Inferior parietal cortex (tissue), 1 donor: Measurements from ENCODE around the gene PTGER3.

Experiments
- DNase-seq: peaks from one replicate; pipeline ENCODE4 v3.0.0-alpha.2; 2016; ENCODE audit errors: extremely low spot score

The PTGER3 gene

DNA sequence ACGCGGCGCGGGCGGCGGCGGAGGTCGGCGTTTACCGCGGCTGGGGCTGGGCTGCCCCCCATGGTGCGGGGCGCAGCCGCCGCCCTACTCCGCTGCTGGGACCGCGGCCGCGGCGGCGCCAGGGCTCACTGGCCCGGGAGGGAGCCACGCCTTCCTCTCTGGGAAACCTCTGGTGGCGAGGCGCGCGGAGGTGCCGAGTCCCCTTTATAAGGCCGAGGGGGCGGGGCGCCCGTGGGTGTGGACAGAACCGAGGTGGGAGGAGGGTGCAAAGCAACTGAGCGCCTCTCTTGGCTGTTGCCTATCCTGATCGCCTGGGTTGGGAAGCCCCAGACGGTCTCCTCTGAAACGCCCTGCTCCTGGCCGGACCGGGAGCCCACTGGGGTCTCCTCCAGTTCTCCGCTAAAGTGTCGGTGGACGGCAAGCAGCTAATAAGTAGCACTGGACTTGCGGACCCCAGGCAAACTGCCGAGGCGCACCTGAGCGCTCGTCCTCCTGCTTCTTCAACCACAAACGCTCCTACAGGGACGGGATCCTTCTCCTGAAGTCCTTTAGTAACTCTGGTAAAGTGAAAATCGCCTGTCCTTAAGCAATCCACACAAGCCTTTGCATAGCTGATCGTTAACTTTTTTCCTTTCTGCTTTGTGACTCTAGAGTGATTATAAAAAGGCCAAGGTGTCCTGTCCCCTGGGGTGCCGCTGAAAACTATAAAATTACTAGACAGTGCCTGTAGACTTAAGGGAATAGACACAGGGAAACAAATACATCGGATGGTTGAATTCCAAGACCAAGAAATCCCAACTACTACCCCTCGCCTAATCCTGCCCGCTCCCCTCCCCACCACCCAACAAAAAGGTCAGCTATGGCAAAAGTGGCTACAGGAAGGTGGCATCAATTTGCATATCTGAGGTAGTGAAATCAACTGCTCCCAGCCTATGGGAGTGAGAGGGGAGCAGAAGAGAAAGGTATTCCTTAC, at the start of gene PTGER3:
PTGER3 (minus strand) TSS at position 182 of the 973 bp plus-strand sequence. CDS start 239 bp downstream, outside the sequence.
- peak; percentile 18 for DNase-seq

DNA sequence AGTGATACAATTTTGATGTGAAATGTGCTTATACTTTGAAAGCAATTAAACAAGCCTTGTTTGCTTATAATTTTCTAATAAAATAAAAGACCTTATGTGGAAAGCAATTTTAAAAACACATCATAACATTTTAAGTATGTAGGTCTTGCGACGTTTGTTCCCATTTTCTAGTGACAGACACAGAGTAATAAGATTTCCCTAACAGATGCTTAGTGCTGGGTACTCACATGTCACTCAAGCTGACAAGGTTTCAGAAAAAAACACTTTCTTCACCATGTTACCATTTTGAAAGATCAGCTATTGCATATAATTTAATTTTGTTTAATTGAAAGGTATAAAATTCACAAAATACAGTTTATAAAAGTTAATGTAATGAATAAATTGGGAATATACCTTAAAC, 47.3 kb upstream of the PTGER3 start:
- DNase-seq, result no peak

DNA sequence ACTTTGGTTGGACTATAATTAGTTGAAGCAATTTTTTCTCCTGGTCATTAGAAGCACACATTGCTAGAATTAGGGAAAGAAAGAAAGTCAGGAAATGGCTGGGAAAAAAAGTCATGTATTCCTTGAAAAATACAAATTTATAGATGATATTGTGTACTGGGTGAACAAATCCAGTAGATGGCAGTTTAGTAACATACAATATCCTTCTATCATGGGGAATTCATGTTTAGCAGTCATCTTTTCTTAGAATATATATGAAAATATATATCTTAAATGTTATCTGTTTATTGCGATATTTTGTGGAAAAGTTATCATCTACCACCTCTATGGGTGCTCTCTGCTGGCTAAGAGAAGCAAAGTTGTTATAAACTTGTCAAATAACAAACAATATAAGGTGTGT, 46.3 kb upstream of the PTGER3 start:
- DNase-seq, result peak; percentile 40

GRCh38 chr1:71089536-71090270, 42.1 kb upstream of the PTGER3 start:
- DNase-seq, result peak; percentile 20

GRCh38 chr1:71088645-71089287, 41.1 kb upstream of the PTGER3 start:
- no peak for DNase-seq

DNA sequence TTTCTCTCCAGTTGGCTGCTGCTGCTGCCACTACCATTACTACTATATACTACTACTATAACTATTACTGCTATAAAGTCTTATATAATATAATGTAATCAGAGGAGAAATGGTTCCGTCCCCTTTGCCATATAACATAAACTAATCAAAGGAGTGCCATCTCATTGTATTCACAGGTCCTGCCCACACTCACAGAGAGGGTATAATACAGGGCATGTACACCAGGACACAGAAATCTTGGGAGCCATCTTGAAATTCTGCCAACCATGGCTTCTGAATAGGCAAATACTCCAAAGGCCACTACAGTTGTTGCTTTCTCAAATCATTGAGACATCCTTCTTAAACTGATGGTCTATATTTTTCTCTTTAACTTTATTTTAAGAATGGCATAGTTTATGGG, 40.1 kb upstream of the PTGER3 start:
- DNase-seq, result no peak

- no peak for DNase-seq
Measured at GRCh38 chr1:71087060-71087459, 39.4 kb upstream of the PTGER3 start.

DNA sequence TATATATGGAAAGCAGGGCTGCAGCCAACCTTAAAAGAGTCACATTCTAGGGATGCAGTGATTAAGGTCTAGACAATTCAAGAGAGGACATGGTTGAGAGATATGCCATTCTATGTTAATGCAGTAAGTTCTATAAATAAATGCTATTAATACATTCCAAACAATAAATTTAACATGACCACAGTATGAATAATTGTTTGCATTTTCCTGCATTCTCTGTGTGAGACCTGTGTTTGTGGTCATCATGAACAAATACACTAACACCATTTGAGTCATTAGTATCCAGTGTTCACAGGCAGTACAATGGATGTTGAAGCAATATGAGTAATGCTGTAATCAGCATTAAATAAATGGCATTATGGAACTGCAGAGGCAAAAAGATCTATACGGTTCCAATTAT, 38.7 kb upstream of the PTGER3 start:
- DNase-seq, result no peak

DNA sequence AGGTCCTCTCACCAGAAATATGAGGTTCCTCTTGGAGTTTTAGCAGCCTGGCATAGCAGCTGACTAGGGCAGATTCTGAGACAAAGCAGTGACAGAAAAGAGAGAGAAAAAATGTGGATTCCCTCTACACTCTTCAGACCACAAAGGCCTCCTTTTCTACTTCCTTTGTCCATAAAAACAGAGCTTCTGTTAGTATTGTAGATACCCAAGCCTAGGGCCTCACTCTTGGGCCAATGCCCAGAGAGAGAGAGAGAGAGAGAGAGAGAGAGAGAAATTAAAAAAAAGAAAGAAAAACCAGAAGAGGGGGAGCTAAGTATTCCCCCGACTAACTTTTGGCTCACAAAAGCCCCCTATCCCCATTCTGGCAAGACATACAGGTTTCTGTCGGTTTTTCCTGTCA, 35.7 kb upstream of the PTGER3 start:
- DNase-seq, result peak; percentile 34

DNA sequence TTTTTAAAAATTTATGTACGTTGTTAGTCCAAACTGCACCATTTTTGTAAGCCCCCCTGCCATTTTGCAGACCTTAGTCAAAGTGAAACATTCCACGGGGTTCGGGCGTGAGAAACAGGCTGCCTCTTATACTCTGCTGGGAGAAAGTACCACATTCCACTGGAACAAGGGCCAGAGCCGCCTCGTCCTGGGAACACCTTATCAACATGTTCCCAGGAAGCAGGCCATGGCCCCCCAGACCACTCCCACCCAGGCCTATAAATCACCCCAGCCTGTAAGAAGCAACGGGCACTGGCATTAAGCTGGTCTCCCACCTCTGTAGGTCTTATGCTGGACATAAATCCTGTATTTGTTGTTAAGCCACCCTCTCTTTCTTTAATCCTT, 34.1 kb upstream of the PTGER3 start:
- DNase-seq, result no peak

DNA sequence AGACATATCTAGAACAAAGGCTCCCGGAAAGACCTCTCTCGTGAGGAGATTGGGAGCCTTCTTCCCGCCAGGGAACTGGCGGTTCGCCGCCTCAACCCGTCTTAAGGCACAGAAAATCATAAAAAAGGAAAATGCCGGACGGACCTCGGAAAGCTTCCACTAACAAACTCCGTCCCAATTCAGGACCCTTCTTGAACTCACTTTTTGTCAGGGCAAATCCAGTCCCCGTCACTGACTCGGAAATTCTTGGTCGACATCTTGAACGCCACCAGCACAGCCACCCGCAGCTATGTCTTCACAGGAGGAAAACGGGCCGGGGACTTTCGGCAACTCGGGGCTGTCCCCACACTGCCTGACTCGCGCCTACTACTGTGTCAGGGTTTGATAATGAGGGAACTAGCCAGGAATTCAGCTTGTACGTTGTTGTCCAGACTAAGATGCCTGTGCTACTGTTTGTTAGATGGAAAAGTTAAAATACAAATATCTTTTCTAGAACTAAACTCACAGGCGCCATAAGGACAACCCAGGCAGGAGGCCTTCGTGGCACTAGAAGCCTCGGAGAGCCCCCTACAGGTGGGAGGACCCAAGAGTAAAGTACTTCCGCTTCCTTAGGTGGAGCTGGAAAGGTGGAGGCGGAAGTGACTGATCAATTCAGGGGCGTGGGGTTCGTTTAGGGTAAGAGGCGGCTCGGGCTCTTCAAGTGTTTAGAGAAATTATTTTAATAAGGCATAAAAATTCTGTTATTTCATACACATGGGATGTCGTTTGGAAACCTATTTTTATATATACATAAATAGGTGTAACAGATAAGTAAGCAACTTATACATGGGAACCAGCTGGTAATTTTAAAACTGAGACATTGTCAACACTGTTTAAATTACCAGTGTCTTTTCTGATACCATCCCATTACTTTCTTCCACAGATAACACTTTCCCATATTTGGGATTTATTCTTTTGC, 33.4 kb upstream of the PTGER3 start, which contains the start of gene ZRANB2:
ZRANB2 (minus strand) TSS at position 297 of the 958 bp plus-strand sequence; CDS start at position 257, 40 bp downstream.
- DNase-seq, result peak; percentile 98

DNA sequence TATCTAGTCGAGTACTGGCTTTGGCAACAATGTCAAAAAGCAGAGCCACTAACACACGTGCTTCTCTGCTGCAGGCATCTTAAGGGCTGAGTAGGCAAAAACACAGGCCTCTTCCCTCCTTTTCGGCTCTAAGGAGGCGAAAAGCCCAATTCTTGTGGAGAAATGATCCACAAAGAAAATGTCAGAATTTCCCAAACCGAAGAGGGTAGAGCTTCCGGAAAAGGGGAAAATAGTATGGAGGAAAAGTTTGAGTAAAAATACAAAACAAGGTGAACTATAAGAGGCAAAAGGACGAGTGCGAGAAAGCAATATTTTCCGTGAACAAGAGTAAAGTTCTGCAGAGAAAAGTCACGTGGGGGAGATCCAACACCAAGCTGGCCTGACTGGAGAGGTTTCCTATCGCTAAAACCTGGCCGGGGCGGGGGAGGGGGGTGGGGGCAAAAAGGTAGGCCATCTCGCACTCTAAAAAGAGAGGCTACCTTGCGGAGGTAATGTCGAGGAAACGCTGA, 32.7 kb upstream of the PTGER3 start:
- DNase-seq, result no peak

DNA sequence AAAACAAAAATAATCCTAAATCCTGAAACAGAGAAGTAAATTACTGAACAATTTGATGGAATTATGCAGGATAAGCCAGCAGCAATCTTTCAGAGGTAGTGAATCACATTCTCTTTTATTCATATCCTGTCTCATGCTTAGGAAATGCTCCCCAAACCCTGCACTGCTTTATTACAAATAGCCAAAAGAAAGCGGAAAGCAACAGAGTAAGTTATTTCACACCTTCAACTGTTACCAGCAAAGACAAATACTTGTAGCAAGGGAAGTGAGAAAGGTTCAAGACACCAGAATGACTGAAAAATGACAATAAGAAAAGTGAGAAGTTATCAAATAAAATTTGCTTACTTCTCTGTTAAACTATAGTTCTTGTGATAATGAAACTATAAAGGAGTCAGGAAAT, 27.1 kb upstream of the PTGER3 start:
- DNase-seq, result no peak

- DNase-seq, result no peak
Measured at GRCh38 chr1:71072273-71072672, 24.7 kb upstream of the PTGER3 start.

- no peak for DNase-seq
Measured at GRCh38 chr1:71071720-71072119, 24.1 kb upstream of the PTGER3 start.

DNA sequence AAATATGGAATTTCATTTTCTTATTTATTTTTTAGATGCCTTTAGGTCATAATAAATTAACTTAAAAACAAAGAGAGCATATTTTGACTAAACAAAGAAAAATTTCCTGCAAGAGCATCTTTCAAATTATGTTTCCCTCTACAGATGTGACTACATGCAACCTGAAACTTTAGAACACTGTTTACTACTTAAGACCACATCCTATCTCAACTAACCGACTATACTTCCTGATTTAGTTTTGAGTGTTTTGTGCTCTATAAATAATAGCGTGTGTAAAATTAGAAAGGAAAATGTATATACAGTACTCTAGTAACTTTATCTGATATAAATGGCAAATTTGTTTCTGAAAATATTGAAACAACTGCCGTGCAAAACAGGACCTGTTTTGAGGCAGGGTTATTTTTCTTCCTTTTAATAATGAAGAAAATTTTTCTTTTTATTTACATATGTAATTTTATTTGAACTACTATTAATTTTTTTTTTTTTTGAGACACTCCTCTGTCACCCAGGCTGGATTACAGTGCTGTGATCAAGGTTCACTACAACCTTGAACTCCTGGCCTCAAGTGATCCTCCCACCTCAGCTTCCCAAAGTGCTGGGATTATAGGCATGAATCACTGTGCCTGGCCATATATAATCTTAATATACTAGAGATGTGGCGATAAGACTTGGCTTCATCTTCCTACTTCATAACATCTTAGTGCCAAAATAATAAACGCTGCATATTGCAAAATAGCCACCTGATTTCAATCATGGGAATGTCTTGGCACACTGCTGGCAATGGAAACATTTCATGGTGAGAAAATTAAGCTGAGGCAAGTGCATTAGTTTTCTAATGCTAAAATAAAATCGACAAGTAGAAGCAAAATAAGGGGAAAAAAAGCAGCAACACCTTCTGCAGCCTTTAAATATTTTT, 21.0 kb upstream of the PTGER3 start:
- DNase-seq, result no peak

GRCh38 chr1:71054791-71055190, 7.2 kb upstream of the PTGER3 start:
- no peak for DNase-seq

DNA sequence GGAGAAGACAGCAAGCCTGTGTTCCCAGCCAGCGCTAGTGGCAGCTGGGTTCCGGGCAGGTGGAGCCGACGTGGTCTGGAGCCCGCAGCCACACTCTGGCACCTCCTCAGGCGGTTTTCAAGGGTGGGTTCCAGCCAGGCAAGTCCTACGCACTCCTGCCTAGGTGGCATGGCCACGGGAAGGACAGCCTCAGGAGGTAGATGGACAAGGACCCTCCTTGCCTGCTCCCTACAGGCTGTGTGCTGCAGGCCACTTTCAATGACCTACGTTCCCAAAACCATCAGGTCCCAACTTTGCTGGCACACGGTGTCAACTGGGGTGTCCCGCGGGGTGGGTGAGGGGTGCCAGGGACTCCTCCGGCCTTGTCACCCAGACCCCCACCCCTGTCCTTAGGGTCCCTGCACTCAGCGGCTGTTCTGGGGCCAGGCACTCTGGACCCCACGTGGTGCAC, 6.7 kb upstream of the PTGER3 start:
- DNase-seq, result no peak

DNA sequence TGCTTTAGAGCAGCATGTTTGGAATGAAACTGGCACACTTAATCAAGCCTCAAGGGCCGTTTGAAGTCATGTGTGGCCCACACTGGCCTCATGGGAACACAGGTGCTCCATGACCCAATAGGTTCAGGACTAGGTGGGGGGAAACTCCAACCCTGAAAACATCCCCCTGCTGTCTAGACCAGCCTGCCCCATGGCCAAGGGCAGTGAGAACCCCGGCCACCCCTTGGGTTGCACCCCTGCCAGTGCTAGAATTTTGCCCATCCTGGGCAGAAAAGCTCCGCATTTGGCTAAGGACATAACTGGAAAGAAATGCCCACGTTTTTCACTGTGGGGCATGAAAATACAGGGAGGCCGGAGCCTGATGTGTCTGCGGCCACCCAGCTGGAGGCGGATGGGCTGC, 6.1 kb upstream of the PTGER3 start:
- no peak for DNase-seq

GRCh38 chr1:71053146-71053545, 5.5 kb upstream of the PTGER3 start:
- DNase-seq, result no peak
